H1 (cell line): ENCODE measurements around the gene DGUOK. TPM values are rescaled to one million over a fixed set of nuclear protein-coding genes. Genes with fewer than 3 reads are reported as not detected.
A peak's percentile ranks its signal among the peaks of the same experiment; 100 is the strongest.
"Not testable (repeated sequence)": the region's sequence is repeated elsewhere in the genome, so short reads cannot be mapped to it uniquely, and the experiment has no call there.

ENCODE experiments used
- CTCF ChIA-PET: fragments of 300-600 bp; sonication (Branson Sonifier 250); formaldehyde crosslinking; loops from one replicate; lab custom pipeline; 2021; ENCODE audit not compliant: partially characterized antibody; lab: Charles Lee
- POLR2A ChIA-PET: fragments of 300-600 bp; sonication (Branson Sonifier 250); formaldehyde crosslinking; loops from one replicate; lab custom pipeline; 2021; ENCODE audit warnings: inconsistent platforms; ENCODE audit not compliant: partially characterized antibody; lab: Charles Lee
- DNase-seq, 2 experiments: peaks; one replicate each; pipeline versions ENCODE4 v3.0.0 to v3.0.0-alpha.2; 2010 to 2022; ENCODE audit warnings: low spot score in 2 of 2, low read depth in 1 of 2, mixed read lengths in 1 of 2
- FAIRE-seq: peaks from 2 replicates; lab custom pipeline; 2011; peaks lifted over from hg19 to GRCh38; lab: Jason Lieb, UNC
- H2AFZ ChIP-seq: 2 replicates; pipeline ENCODE4 v1.8.1; 2012; ENCODE audit warnings: low read length, inconsistent platforms
- H2AK5ac ChIP-seq: 2 replicates; pipeline ENCODE4 v1.6.1; 2013; ENCODE audit warnings: low read depth, low read length
- H2BK120ac ChIP-seq: replicated peaks from 2 replicates; pipeline ENCODE3; 2013; ENCODE audit warnings: low read depth, low read length, inconsistent platforms
- H2BK12ac ChIP-seq: 2 replicates; pipeline ENCODE4 v1.6.1; 2013; ENCODE audit warnings: low read depth, low read length
- H2BK15ac ChIP-seq: 2 replicates; pipeline ENCODE4 v1.6.1; 2013; ENCODE audit warnings: low read length
- H2BK20ac ChIP-seq: 2 replicates; pipeline ENCODE4 v1.6.1; 2013; ENCODE audit warnings: low read length
- H2BK5ac ChIP-seq: 2 replicates; pipeline ENCODE4 v1.6.1; 2013; ENCODE audit warnings: low read depth, low read length
- H3K14ac ChIP-seq: 2 replicates; pipeline ENCODE4 v1.6.1; 2013; ENCODE audit warnings: inconsistent platforms; ENCODE audit not compliant: insufficient read length
- H3K18ac ChIP-seq: 2 replicates; pipeline ENCODE4 v1.6.1; 2013; ENCODE audit warnings: low read length; ENCODE audit errors: extremely low read depth
- H3K23ac ChIP-seq: 2 replicates; pipeline ENCODE4 v1.6.1; 2013; ENCODE audit warnings: inconsistent platforms; ENCODE audit not compliant: insufficient read length
- H3K23me2 ChIP-seq: 2 replicates; pipeline ENCODE4 v1.6.1; 2013; ENCODE audit warnings: low read depth, low read length
- H3K27ac ChIP-seq: 2 replicates; pipeline ENCODE4 v1.6.1; 2011; ENCODE audit warnings: low read depth, low read length, inconsistent platforms
- H3K27me3 ChIP-seq, 4 experiments: replicated peaks in 1 of 4; 1 replicate in 1 of 4; 2 replicates in 3 of 4; pipeline versions ENCODE4 v1.6.1 to v1.8.1; 2011 to 2013; ENCODE audit warnings: low read length in 3 of 4, mild to moderate bottlenecking in 3 of 4, inconsistent platforms in 2 of 4, mixed read lengths in 2 of 4, moderate library complexity in 1 of 4; ENCODE audit not compliant: control insufficient read depth in 3 of 4, insufficient read depth in 3 of 4; ENCODE audit errors: extremely low read depth in 1 of 4
- H3K36me3 ChIP-seq, 4 experiments: 2 replicates each; pipeline versions ENCODE4 v1.6.1 to v1.8.1; 2011 to 2013; ENCODE audit warnings: mild to moderate bottlenecking in 4 of 4, low read length in 3 of 4, moderate library complexity in 2 of 4, control low read depth in 1 of 4, inconsistent platforms in 1 of 4; ENCODE audit not compliant: insufficient read depth in 4 of 4, control insufficient read depth in 2 of 4
- H3K4ac ChIP-seq: replicated peaks from 2 replicates; pipeline ENCODE3; 2013; ENCODE audit warnings: low read length, low read depth, mixed read lengths, inconsistent platforms; ENCODE audit not compliant: insufficient read length
- H3K4me1 ChIP-seq, 4 experiments: replicated peaks in 1 of 4; 1 replicate in 1 of 4; 2 replicates in 3 of 4; pipeline versions ENCODE4 v1.6.1 to v1.8.1; 2011 to 2013; ENCODE audit warnings: low read length in 3 of 4, inconsistent platforms in 2 of 4, mixed read lengths in 1 of 4; ENCODE audit not compliant: insufficient read depth in 4 of 4, control insufficient read depth in 3 of 4
- H3K4me2 ChIP-seq, 2 experiments: 2 replicates each; pipeline versions ENCODE4 v1.6.1 to v1.8.1; 2011 to 2013; ENCODE audit warnings: low read depth in 2 of 2, low read length in 2 of 2, control low read depth in 1 of 2, inconsistent platforms in 1 of 2, mild to moderate bottlenecking in 1 of 2; ENCODE audit not compliant: insufficient read depth in 1 of 2
- H3K4me3 ChIP-seq, 4 experiments: fragments of 200-600, 300-600 bp in 1 of 4; sonication (generic), shearing (Covaris generic), sonication (Bioruptor Twin) in 1 of 4; 2 replicates each; pipeline versions ENCODE4 v1.5.1 to v1.8.1; 2011 to 2016; ENCODE audit warnings: low read length in 4 of 4, low read depth in 3 of 4, control low read depth in 2 of 4, inconsistent platforms in 2 of 4, mild to moderate bottlenecking in 2 of 4, mixed read lengths in 1 of 4, moderate library complexity in 1 of 4; ENCODE audit not compliant: insufficient read depth in 2 of 4; ENCODE audit errors: extremely low read depth in 1 of 4
- H3K56ac ChIP-seq: replicated peaks from 2 replicates; pipeline ENCODE3; 2013; ENCODE audit warnings: low read depth, mild to moderate bottlenecking, mixed read lengths, low read length, inconsistent platforms; ENCODE audit not compliant: insufficient read length
- H3K79me1 ChIP-seq: 2 replicates; pipeline ENCODE4 v1.6.1; 2013; ENCODE audit warnings: low read depth, low read length, control low read depth
- H3K79me2 ChIP-seq, 2 experiments: 2 replicates each; pipeline versions ENCODE4 v1.6.1 to v1.8.1; 2012 to 2013; ENCODE audit warnings: low read length in 2 of 2, mild to moderate bottlenecking in 2 of 2, inconsistent platforms in 1 of 2; ENCODE audit not compliant: insufficient read depth in 2 of 2, control insufficient read depth in 1 of 2
- H3K9ac ChIP-seq, 4 experiments: replicated peaks in 1 of 4; 1 replicate in 1 of 4; 2 replicates in 3 of 4; pipeline versions ENCODE4 v1.6.1 to v1.8.1; 2011 to 2013; ENCODE audit warnings: low read depth in 3 of 4, low read length in 3 of 4, control low read depth in 2 of 4, mild to moderate bottlenecking in 2 of 4, moderate library complexity in 2 of 4, inconsistent platforms in 1 of 4; ENCODE audit errors: extremely low read depth in 1 of 4
- H3K9me3 ChIP-seq, 2 experiments: 2 replicates each; pipeline versions ENCODE4 v1.6.1 to v1.8.1; 2012 to 2013; ENCODE audit warnings: mild to moderate bottlenecking in 2 of 2, moderate library complexity in 2 of 2, control low read depth in 1 of 2, inconsistent platforms in 1 of 2, low read depth in 1 of 2, low read length in 1 of 2, mixed read lengths in 1 of 2; ENCODE audit not compliant: insufficient read depth in 2 of 2
- H4K20me1 ChIP-seq, 2 experiments: replicated peaks in 1 of 2; 2 replicates each; pipeline versions ENCODE3 to v1.8.1; 2011 to 2013; ENCODE audit warnings: inconsistent platforms in 2 of 2, low read length in 2 of 2, mild to moderate bottlenecking in 1 of 2; ENCODE audit not compliant: insufficient read depth in 2 of 2, control insufficient read depth in 1 of 2
- H4K5ac ChIP-seq: 2 replicates; pipeline ENCODE4 v1.6.1; 2013; ENCODE audit warnings: low read length, low read depth, mixed read lengths, inconsistent platforms; ENCODE audit not compliant: insufficient read length
- H4K8ac ChIP-seq: 2 replicates; pipeline ENCODE4 v1.8.0; 2013; ENCODE audit warnings: mild to moderate bottlenecking, moderate library complexity, low read length, inconsistent platforms; ENCODE audit not compliant: insufficient read depth; ENCODE audit errors: extremely low read depth
- H4K91ac ChIP-seq: replicated peaks from 2 replicates; pipeline ENCODE3; 2013; ENCODE audit warnings: low read length, mixed read lengths, inconsistent platforms; ENCODE audit not compliant: insufficient read length
- CEBPB ChIP-seq: IDR thresholded peaks from 2 replicates; pipeline ENCODE4 v1.6.1; 2012; ENCODE audit warnings: low read depth, low read length
- WGBS, 2 experiments: shearing (Covaris generic) in 1 of 2; methylation state at CpG; one replicate each; pipeline versions ENCODE4 v1.1.6 to v1.1.7; 2013 to 2015; ENCODE audit warnings: low lambda C conversion rate in 2 of 2, mixed read lengths in 2 of 2, inconsistent platforms in 1 of 2, low coverage in 1 of 2, missing lambda C conversion rate in 1 of 2; ENCODE audit not compliant: insufficient replicate concordance in 2 of 2, insufficient coverage in 1 of 2, insufficient read length in 1 of 2; ENCODE audit errors: extremely low coverage in 1 of 2, missing lambda C conversion rate in 1 of 2; 5-methylcytosine and 5-hydroxymethylcytosine counted together
- polyA plus RNA-seq, 7 experiments: library from polyadenylated mRNA; depleted of rRNA in 3 of 7; stranded (reverse) in 5 of 7; unstranded in 2 of 7; fragments of >200 nt in 5 of 7; fragments of 200-250 nt in 2 of 7; gene quantifications; 1 replicate in 5 of 7; 2 replicates in 1 of 7; 4 replicates in 1 of 7; pipeline versions ENCODE4 v1.2.1 to v1.2.3, GENCODE V29; 2011 to 2013; ENCODE audit warnings: missing spikeins in 2 of 7, mixed read lengths in 2 of 7
- total RNA-seq: library from RNA; stranded (reverse); fragmentation: NEBNext Ultra II Directional; extraction: Animal tissue kit (Norgen Biotek cat#: 25700); gene quantifications from 2 replicates; pipeline ENCODE4 v1.2.1, GENCODE V29; 2021

DGUOK gene
- total and polyA plus RNA-seq, 2 of the 8 experiments (the other 6 are each of a cell fraction or from before 2014, with no cell fraction given) = 110 to 168 TPM

DNA sequence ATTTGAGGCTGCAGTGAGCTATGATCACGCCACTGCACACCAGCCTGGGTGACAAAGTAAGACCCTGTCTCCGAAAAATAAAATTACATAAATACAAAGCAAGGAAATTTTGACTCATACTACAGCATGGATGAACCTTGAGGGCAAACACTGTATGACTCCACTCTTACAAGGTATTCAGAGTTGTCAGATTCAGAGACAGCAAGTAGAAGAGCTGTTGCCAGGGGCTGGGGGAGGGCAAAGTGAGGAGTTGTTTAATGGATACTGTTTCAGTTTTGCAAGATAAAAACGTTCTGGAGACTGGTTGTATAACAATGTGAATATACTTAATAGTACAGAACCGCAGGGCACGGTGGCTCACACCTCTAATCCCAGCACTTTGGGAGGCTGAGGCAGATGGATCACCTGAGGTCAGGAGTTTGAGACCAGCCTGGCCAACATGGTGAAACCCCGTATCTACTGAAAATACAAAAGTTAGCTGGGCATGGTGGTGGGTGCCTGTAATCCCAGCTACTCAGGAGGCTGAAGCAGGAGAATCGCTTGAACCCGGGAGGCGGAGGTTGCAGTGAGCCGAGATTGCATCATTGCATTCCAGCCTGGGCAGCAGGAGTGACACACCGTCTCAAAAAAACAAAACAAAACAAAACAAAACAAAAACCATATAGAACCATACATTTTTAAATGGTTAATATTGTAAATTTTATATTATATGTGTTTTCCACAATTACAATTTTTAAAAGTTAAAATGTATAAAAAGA lies 38.9 kb upstream of the DGUOK start:
- not testable (repeated sequence) for H2BK12ac ChIP-seq, H3K79me2 ChIP-seq, H3K56ac ChIP-seq, H3K14ac ChIP-seq, H3K23ac ChIP-seq, H2BK120ac ChIP-seq, H4K91ac ChIP-seq, H3K27me3 ChIP-seq, H2AFZ ChIP-seq, FAIRE-seq, H4K5ac ChIP-seq, H3K4ac ChIP-seq, H3K23me2 ChIP-seq, H4K20me1 ChIP-seq, H2BK15ac ChIP-seq, H4K8ac ChIP-seq, DNase-seq, H3K4me3 ChIP-seq, H3K9me3 ChIP-seq, H3K4me2 ChIP-seq, H2BK20ac ChIP-seq, H3K18ac ChIP-seq, H3K27ac ChIP-seq, H3K79me1 ChIP-seq, H2BK5ac ChIP-seq, H3K9ac ChIP-seq, H3K36me3 ChIP-seq, H3K4me1 ChIP-seq, H2AK5ac ChIP-seq
- TF ChIP-seq CEBPB = peak; percentile 38; the same call in 1 of the 2 replicates
- POLR2A ChIA-PET = interaction anchor here (0.9 kb wide), 1 partner anchor 290 kb away, joined by 3 read pairs; no protein-coding TSS in a partner anchor
- CTCF ChIA-PET = interaction anchor here (0.6 to 1.1 kb wide), 3 partner anchors 24 to 78 kb away, joined by 3 to 4 read pairs (median 3); no protein-coding TSS in a partner anchor
- 87% methylated on average over 11 of the region's 11 CpGs; no CpG with 5 or more reads in 1 of the 2 experiments for WGBS, 2 experiments
